Measurements from ENCODE around the gene CITED4. TPM values are rescaled to one million over a fixed set of nuclear protein-coding genes. Genes with fewer than 3 reads are reported as not detected.
"Not testable (repeated sequence)": the region's sequence is repeated elsewhere in the genome, so short reads cannot be mapped to it uniquely, and the experiment has no call there.

Gene CITED4
- 8.3 TPM for total RNA-seq

- peak; percentile 62 for DNase-seq
Measured at GRCh38 chr1:40862008-40862863, at the start of gene CITED4. TSS of gene CITED4 (minus strand) at chr1:40862363. CDS start at chr1:40862127, 236 bp downstream.

DNA sequence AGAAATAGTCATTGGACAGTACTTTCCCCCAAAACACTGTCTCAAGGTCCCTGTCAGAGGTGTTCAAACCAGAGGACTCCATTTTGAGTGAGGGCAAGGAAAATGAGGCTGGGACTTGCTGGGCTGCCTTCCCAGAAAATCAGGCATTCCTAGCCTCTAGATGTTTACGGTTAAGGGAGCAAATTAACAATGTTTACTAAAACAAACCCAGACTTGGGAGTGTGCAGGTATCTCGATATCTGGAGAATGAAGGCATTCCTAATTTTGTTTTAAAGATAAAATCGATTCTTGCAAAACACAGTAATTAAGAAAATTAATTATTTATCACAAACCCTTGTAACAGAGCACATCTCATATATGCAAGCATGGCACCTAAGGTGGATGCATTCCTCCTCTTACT, 48.9 kb upstream of the CITED4 start:
- no peak for DNase-seq

GRCh38 chr1:40909281-40909680, 47.1 kb upstream of the CITED4 start:
- no peak for DNase-seq

GRCh38 chr1:40908350-40908749, 46.2 kb upstream of the CITED4 start:
- DNase-seq, result no peak

DNA sequence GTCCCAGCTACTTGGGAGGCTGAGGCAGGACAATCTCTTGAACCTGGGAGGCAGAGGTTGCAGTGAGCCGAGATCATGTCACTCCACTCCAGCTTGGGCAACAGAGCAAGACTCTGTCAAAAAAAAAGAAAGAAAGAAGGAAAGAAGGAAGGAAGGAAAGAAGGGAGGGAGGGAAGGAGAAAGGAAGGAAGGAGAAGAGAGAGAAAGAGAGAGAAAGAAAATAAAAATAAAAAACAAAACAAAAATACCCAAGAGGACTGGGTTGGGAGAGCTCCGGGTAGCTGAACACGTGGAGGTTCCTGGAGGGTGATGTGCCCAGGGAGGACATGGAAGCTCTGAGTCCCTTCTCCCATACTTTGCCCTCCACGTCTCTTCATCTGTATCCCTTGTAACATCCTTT, 45.7 kb upstream of the CITED4 start:
- DNase-seq, result no peak

- DNase-seq, result no peak
Measured at GRCh38 chr1:40906781-40907400, 44.7 kb upstream of the CITED4 start.

DNA sequence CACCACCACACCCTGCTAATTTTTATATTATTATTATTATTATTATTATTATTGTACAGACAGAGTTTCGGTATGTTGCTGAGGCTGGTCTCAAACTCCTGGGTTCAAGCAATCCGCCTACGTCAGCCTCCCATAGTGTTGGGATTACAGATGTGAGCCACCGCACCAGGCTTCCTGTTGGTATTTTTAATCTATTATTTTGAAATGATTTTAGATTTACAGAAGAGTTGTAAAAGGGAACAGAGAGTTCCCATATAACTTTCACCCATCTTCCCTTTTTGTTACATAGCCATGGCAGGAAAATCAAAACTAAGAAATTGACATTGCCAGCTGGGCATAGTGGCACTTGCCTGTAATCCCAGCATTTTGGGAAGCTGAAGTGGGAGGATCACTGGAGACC, 42.9 kb upstream of the CITED4 start:
- DNase-seq, result no peak

DNA sequence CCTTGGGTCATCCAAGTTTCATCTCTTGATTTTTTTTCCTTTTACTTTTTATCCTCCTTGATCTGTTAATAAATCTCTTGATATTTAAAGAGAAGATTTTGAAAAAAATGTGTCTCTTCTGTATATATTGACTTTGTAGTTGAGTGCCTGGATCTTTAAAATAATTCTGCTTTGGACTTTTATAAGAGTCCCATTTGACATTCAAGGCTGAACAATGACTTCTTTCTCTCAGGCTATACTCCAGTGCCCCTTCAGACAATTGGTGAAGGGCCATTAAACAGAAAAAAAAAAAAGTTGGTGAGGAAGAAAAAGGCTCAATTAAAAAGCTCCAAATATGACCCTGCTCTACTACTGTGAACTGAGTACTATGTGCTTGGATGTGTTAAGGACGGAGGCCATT, 40.9 kb upstream of the CITED4 start:
- DNase-seq, result no peak

DNA sequence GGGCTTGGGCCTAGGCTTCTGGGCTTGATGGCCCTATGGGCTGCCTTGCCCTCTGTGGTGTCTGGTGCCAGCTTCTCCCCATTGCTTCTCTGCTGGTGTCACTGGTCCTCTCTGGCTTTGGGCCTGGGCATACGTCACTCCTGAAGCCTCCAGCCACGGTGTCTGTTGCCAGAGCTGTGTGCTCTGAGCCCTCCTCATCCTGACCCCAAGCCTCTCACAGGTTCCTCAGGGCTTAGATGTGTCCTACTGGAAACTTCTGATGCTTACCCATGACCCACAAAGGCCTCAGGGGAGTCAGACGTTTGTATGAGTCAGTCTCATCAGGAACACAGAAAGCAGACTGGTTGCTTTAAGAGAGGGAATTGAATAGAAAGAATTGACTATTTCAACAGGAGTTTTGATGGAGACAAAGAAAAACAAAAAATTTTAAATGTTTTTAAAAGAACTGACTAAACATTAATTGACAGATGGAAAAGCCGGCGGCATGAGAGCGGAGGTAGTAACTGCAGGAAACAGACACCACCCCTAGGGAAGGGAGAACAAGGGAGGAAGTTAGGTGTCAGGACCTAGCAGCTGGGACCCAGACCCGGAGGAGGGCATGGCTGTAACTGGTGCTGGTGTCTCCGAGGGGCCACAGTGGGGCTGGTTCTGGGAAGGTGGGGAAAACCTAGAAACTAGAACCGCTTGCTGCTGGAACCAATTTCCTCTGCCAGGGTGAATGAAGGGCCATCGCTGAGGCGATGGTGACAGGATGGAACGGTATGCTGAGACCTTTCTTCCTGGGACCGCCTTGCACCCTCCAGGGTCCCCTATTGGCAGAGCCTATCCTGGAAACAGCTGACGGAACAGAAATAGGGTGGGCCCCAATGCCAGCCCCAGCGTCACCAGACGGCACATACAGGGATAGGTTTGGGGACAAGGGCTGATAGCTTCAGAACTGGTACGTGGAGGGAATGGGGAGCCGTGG, 40.0 kb upstream of the CITED4 start:
- no peak for DNase-seq

GRCh38 chr1:40899230-40899870, 37.2 kb upstream of the CITED4 start:
- no peak for DNase-seq

- DNase-seq, result no peak
Measured at GRCh38 chr1:40898431-40898901, 36.3 kb upstream of the CITED4 start.

DNA sequence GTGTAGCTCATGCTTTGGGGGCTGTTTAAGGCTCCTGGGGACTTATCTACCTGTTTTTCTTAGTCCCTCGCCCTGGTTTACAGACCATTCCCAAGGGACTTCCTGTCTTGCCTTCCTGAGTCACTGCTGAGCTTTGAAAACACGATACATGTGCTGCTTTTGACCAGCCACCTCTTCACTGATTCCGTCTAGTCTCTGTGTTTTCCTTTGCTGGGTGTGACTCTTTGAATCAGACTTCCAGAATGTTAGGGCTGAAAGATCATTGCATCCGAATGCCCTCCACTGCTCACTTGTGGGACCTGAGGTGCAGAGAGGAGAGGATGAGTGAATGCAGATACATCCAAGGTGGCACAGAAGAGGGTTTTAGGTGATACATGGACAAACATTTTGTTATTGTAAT, 35.4 kb upstream of the CITED4 start:
- no peak for DNase-seq

DNA sequence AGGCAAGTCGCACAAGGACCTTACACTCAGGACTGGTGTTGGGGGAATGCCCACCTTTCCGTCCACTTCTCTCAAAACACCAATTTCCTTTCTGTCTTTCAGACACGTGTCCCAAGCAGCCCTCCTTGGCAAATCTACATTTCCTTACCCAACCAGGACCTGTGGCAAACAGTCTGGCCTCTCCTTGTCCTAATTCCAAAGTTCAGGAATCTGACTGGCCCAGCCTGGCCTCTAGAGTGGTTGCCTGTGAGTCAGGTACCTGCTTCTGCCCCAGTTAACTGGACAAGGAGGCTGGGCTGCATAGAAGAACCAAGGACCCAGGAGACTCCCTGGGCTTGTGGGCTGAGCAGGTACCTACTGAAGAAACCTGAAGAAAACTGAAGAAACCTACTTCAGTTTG, 34.3 kb upstream of the CITED4 start:
- DNase-seq, result no peak

DNA sequence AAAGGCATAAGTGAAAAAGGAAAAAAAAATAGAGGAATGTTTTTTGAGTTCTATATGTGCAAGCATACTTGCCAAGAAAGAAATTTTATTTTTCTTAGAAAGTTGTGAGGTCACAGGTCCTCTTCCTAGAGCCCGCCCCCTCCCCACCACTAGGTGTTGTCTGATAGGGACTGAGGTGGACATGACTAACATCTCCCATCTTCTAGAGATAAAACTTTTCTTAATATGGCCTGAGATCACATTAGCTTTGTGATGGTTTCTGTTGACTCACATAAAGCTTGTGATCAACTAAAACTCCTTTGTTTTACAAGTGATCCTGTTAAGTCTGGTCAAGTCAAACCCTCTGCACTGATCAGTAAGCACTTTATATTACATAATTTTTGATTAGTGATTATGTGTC, 33.4 kb upstream of the CITED4 start:
- DNase-seq, result no peak

GRCh38 chr1:40894858-40895257, 32.7 kb upstream of the CITED4 start:
- not testable (repeated sequence) for DNase-seq

- no peak for DNase-seq
Measured at GRCh38 chr1:40894455-40894854, 32.3 kb upstream of the CITED4 start.

DNA sequence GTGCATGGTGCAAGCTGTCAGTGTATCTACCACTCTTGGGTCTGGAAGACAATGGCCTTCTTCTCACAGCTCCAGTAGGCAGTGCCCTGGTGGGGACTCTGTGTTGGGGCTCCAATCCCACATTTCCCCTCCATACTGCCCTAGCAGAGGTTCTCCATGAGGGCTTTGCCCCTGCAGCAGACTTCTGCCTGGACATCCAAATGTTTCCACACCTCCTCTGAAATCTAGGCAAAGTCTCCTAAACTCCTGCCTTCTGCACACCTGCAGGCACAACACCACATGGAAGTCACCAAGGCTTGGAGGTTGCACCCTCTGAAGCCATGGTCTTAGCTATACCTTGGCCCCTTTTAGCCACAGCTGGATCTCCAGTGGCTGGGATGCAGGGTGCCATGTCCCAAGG, 31.8 kb upstream of the CITED4 start:
- DNase-seq, result no peak

DNA sequence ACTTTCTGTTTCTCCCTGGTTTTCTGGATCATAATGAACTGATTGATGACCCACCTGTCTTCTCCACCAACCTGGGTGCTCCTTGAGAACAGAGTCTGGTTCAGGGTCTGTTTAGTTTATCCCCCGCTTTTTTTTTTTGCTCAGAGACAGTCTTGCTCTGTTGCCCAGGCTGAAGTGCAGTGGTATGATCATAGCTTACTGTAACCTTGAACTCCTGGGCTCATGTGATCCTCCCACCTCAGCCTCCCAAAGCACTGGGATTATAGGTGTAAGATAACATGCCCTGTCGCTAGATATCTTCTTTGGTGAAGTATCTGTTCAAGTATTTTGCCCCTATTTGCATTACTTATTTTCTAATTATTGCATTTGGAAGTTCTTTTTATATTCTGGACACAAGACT, 30.2 kb upstream of the CITED4 start:
- DNase-seq, result no peak

- no peak for DNase-seq
Measured at GRCh38 chr1:40890771-40891170, 28.6 kb upstream of the CITED4 start.

DNA sequence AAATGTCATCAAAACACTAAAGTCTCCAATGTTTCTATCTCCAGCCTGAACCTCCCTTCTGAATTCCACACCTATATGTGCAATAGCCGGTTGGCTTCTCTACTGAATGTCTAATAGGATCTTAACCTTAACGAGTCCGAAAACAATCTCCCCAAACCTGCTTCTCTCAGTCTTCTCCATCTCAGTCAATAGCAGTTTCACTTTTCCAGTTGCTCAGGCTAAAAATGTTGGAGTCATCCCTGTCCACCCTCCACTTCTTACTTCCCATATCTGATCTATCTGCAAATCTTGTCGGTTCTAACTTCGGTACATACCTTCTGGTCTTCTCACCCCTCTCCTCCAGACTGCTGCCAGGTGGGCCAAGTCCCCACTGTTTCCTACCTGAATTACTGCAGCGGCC, 25.5 kb upstream of the CITED4 start:
- no peak for DNase-seq

GRCh38 chr1:40887012-40887378, 24.8 kb upstream of the CITED4 start:
- no peak for DNase-seq

- no peak for DNase-seq
Measured at GRCh38 chr1:40886318-40887011, 24.3 kb upstream of the CITED4 start.
